HG02973 (cell line): Measurements from ENCODE around the gene AFF3.

Source experiments
- ATAC-seq: cut with Tn5 transposase; IDR thresholded peaks from one replicate; pipeline ENCODE4 v1.9.1; 2021; ENCODE audit warnings: moderate library complexity; ENCODE audit not compliant: unreplicated experiment

AFF3 gene

DNA sequence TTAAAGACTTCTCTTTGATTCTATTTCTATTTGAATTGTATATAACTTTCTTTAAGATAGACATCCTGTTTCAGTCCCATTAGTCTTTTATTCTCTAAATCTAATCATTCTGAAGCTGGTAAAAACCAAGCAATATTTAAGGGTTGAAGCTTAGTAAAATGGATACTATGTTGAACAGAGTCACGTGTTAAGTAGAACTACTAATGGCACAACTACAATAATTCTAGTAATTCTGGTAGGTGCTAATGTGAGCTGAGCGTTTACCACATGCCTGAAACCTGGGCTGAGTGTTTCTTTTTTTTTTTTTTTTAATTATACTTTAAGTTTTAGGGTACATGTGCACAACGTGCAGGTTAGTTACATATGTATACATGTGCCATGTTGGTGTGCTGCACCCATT is 8.9 kb upstream of the AFF3 start:
- no peak for ATAC-seq

DNA sequence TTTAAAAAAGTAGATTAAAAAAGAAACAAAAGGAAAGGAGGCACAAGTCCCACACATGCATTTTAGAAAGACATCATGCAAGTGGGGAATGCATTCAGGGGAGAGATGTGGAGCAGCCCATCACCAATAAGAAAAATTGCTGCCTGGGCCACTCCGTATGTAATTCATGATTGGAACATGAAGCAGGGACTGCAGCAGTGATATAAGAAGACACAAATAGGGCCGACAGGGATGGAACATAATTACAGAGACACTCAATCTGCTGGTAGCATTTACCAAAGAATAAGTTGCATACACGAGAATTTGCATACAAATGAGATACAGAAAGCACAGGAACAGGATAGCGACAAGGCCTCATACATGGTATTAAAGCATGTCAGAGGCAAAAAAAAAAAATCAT is 6.5 kb upstream of the AFF3 start:
- ATAC-seq: no peak

DNA sequence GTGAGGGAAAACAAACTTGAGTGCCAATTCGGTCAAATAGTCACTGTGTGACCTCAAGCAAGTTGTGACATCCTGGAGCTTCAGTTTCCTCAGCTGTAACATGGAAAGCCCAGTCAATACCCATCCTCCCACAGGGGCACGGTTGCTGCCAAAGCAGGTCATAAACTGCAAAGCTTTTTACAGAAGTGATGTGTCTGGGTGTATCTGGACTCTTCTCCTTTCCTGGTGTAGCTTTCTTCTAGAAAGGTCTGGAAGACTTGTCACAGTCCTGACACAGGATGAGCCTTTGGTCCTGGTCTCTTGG is 4.2 kb upstream of the AFF3 start:
- ATAC-seq: no peak

DNA sequence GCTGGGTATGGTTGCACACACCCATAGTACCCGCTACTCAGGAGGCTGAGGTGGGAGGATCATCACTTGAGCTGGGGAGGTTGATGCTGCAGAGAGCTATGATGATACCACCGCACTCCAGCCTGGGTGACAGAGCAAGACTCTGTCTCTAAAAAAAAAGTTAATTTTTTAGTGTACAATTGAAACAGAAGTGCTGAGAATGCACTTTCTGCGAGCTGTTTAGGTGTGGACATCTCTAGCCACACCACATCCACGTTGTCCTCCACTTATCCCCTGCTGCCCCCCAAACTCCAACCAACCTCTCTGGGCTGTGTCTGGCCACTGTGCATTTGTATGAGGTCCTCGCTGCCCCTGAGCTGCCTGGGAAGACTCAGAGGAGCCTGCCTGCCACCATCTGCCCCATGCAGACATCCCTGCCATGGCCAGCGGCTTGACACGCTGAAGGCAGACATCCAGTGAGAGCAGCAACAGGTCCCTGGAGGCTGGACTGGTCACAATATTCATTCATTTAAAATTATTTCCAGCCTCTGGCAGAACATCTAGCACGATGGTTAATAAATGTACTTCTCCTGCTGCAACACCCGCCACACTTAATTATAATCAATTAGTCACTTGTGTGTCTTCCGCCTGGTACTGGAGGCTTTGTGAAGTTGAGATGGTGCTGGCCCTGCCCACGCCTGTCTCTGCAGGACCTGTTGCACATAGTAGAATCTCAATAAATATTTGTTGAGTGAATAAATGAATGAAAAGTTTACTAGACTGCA is 3.7 kb upstream of the AFF3 start:
- ATAC-seq: no peak

DNA sequence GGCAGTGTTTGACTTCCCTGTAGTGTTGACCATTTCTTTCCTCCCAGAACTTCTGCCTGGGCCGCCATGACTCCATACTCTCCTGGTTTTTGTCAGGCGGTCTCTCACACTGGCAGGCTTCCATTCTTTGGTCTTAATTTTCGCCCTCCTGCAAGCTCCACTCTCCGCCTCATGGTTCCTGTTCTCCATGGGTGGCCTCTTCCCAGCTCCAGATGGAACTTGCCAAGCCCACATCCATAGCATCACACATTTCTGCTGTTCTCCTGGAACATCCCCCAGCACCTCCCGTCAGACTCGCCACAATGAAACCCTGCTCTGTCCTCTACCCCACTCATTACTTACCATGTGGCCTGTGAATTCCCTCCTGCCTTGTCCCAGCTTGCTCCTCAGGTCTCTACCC is 896 bp upstream of the AFF3 start:
- ATAC-seq: no peak

DNA sequence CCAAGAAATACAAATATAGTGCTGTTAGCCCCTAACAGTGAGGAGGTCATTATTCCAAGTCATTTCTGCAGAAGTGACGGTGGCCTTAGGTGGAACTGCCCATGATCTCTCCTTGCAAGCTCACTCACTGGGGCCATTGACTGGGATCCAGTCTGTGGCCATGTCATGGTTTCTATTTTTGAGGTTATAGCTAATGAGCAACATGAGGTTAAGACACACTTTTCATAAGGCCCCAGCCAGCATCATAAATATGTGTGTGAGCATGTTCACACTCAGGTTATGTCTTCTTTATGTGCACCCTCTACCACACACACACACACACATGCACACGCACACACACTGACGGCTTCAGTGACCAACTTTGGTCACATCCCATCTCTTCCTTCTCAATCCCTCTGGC is 484 bp downstream of the AFF3 start:
- ATAC-seq: no peak

DNA sequence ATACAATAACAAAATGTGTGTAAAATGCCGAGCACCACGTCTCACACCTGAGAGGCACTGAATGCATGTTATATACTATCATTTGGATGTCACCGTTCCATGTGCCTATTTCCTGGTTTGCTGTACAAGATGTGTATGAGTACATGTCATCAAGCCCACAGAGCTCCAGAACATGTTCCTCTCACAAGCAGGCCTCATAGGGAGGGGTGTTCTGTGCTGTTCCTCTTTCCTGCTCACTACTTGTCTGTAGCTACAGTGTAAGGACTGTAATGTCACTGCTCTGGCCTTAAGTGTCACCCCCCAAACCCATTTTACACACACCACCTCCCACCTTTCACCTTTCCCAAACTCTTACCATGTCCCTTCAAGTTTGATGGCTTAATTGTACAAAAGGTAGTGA is 1.8 kb downstream of the AFF3 start:
- no peak for ATAC-seq

DNA sequence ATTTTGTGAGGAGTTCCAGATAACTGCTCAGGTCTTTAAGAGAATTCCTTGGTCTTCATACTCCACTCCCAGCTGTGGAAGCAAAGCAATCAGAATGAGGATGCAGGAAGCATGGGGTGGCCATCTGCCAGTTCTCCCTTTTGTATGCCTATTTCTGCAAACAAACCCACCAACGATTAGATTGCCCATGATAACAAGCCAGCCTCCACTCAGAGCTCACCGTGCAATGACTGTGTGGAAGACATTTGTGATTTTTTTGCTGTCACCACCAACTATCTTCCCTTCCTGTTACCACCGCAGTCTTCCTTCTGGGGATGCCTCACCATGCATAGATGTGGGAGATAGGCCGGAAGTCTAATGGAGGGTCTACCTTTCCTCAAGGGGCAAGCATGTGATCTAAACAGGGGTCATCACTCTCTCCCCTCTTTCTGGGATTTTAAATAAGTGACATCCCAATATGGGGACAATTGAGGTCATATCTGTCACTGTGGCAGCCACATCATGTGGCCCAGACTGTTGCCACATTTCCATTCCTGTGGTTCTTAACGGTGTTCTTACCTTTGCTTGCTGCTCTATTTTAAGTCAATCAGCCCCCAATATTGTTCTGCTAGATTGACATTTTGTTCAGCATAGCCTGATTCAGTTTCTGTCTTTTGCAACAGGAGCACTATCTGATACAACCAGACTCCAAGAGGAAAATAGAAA is 4.4 kb downstream of the AFF3 start:
- ATAC-seq: no peak

DNA sequence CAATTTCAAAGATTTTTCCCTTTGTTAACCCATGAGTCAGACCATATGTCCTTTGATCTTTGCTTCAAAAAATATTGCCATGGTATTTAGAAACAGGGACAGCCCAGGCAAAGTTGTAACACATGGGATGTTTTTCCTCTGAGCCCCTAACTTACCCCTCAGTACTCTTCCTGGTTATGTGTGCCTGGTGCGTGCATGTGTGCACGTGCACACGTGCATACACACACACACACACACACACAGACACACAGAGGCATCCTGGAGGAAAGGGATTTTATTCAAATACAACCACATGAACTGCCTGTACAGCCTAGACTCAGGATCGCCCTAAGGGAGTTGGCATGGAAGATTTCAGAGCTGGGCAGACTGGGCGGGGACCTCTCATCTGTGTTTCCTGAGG is 5.1 kb downstream of the AFF3 start:
- ATAC-seq: no peak

DNA sequence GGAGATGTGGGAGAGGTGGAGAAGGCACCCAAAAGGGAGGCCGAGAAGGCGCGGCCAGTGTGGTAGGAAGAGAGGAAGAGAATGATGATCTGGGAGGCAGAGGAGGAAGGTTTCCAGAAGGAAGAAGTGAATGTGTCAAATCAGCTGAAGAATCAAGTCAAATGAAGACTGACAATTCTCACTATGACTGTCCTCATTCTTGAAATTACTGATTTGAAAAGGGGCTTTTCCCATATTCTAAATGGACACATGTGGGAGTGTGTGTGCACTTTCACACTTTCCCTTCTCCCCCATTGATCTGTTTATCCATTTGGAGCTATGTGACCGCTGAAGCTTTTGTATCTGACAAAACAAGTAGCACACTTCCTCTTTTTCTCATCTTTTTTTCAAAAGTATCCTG is 6.1 kb downstream of the AFF3 start:
- peak; percentile 62 for ATAC-seq

DNA sequence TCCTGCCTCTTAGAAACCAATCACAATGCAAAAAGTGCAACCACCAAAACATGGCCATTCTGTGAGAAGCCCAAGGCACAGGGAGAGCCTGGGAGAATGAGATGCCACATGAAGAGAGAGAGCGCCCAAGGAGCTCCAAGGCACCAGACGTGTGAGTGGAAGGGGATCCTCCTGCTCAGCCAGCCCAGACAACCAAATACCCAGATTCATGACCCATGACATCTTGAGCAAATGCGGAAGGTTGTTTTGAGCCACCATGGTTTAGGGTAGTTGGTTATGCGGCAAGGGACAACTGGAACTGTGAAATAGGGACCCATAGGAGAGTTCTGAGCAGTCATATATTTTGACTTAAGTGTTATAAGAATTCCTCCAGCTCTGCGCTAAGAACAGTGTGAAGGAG is 7.0 kb downstream of the AFF3 start:
- ATAC-seq: no peak

DNA sequence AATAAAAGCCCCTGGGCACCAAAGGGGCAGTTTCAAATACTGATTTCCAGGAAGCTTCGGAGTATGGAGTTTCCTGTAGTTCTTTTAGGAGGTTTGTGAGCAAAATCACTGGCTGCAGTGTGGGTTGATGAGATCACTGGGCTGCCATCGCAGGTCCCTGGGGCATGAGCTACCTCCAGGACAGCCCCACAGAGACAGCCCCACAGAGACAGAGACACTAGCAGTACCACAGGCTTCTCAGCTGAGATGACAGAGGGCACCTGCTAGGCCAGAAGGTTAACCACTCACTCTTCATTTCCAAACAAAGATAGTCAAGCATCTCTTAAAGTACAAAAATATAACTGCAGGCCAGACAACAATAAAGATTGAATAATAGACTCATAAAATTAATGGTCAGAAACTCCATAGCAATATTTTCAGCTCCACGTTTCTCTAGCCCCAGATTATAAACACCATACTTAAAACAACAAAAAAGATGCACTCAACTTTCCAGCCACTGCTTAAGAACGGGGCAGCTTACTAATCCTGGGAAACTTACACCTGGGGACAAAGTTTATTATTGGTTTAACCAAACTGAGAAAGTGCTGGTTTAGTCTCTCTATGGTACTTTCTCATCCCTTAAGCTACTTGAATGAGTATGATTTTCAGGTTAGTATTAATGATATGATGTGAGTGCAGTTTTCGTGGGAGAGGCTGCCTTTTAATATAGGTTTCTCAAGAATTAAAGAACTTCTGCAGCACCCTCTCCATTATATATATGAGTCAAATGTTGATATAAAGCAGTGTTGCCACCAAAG is 11.6 kb downstream of the AFF3 start:
- ATAC-seq: no peak

DNA sequence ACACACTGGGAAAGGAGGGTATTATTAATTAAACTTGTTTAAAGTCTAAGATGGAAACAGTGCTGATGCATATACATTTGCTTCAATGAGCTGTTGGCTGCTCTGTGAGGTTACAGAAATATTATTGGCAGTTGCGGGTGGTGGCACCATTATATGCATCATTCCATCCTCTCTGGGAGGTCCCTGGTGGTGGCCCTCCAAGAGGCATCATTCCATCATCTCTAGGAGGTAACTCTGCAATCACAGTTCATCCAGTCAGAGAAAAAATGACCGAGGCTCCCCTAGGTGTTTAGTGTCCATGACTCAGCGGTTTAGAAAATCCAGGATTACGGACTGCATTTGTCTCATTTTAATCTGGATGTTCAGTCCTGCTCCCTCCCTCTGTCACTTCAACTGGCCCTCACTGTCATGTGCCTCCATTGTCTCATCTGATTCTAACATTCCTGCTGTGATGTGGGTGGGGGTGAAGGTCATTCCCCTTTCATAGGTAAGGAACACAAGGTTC is 15.4 kb downstream of the AFF3 start:
- ATAC-seq: no peak

DNA sequence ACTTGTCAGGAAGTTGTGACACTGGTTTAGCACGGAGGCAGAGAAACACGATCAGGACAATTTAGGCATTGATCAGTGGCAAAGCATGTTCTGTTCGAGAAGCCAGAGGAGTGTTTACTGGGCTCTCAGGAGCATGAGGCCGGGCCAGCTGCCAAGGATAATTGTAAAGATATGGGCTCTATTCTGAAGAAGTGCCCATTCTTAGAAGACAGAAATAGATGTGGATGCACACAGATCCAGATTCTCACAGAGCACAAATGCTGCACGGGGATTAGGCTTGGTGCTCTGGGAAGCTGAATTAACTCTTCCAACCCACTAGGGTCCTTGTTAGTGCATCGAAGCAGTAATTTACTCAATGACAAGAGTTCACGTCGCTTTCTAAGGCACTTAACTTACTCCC is 16.2 kb downstream of the AFF3 start:
- ATAC-seq: no peak

DNA sequence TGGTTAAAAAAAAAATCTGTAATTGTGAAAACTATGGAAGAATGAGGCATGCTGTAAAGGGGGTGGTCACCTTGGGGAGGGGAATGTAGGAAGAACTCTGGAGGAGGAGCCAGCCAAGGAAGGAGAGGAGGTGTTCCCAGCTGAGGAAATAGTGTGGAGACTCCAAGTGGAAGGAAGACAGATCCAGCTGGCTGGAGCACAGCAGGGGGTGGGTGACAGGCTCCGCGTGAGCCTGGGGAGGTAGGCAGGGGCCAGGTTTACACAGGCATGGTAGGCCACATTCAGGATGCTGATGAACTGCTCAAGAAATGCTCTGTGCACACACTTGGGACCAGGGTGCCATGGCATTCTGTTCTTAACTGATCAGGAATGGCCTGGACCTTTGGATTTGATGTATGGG is 16.8 kb downstream of the AFF3 start:
- ATAC-seq: no peak

DNA sequence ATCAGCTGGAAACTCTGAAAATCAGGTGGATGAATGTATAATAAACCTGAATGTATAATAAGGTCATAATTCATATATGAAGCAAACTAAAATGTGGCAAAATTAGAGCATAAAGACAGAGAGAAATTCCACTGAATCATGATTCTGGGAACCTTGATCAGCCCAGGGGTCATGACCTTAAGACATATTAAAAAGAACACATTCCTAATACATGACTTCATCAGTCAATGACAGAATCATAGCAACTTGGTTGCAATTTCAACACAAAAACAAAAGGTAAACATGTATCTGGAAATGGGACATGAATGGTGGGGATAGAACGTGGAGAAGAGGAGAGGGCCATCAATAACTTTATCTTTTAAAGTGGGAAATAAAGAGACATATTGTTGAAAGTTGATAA is 17.6 kb downstream of the AFF3 start:
- ATAC-seq: no peak

DNA sequence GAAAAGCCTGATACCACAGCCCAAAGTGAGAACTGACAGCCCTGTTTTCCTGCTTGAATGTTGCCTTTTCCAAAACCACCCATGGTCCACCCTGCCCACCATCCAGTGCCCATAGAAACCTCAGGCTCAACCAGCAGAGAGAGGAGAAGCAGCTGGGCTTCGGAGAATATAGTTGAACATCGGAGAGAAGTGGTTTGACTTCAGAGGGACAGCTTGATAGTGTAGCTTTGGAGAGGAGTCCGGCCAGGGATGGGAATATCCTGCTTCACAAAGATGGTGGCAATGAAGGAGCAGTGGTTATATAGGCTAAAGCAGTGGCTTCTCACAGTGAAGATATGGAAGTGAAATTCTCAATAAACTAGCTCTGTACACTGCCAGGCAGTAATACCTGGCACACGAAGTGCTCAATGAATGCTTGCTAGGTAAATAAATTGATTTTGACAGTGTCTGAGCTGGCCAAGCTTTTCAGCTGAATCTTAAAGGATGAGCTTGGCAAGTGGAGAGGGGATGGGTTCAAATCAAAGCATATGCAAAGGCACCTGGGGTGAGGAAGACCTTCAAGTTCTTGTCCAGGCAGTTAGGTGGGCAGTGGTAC is 21.2 kb downstream of the AFF3 start:
- no peak for ATAC-seq

DNA sequence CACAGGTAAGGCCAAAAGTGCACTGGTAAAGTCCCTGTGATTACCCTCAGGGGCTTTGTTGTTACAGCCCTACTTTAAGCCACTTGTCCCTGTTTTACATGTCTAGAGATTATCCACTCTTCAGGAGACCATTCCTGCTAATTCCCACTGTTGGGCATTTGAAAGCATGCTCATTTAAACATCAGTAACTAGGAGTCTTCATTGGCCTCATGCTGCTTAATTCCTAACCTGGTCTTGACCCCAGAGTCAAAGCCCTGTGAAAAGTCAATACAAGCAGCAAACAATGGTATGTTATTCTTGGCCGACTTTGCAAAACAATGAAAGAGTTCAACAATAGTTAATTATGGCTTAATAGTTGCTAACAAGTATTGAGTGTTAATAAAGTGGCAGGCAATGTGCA is 23.2 kb downstream of the AFF3 start:
- ATAC-seq: no peak

DNA sequence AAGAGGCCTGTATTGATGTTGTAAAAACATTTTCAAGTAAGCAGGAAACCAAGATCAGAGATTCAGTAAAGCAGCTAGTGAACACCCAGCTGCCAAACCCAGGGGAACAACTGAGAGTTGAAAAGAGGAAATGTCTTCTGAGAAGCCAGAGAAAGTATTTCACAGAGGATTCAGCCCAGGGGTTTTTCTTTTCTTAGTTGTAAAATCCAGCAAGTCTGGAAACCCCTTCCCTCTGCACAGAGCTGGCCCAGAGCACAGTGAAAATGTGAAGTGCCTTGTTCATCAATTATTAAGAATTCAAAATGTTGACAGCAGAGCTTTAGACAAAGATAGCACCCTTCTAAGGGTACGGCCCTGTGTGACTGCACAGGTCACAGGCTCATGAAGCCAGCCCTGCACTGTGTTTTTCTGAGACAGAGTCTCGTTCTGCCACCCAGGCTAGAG is 28.4 kb downstream of the AFF3 start:
- ATAC-seq: peak; percentile 78

DNA sequence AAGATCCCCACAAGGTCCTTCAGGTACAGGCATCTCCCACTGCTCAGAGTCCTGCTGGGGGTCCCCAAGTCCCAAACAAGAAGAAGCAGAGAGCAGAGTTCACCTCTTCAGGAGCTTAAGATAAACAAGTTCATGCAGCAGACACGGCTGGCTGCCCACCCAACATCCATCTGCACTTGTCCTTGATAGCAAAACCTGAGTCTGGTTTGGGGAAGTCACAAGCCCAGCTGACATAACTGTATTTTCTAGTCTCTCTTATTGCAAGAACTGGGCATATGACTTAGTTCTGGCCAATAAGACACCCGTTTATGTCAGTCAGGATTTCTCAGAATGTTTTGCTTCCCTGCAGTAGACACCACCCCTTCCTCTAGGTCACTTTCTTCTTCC is 31.8 kb downstream of the AFF3 start:
- ATAC-seq: no peak

DNA sequence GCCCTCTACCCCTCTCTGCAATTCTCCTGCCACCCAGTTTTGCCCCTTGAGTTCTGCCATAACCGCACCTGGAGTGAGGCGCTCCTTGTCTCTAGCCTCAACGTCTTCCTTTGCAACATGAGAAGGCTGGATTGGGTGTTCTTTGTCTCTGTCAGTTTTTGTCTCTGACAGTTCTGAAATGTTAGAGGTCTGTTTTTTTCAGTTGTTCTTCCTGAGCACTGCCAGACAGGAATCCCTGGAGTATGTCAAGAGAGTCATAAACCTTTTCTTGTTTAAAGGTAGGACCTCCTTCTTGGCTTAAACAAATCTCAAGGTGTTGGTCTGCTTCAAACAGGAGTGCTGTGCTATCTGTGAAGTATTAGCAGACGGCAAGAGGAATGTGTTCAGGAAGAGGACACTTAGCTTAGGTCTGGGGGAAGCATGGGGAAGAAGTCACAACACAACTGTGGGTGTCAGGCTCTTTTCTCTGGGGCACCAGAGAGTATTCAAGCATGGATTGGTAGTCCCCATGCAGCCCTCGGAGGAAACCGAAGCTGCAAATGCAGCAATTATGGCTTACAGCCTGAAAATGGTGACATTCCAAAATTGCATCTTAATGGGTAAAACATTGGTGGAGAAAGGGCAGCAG is 32.3 kb downstream of the AFF3 start:
- ATAC-seq: no peak
